Fibroblast of lung (primary cell): ENCODE results near the gene BATF. TPM values are rescaled to one million over a fixed set of nuclear protein-coding genes. Genes with fewer than 3 reads are reported as not detected.
A peak's percentile ranks its signal among the peaks of the same experiment; 100 is the strongest.

Source experiments
- DNase-seq, 2 donors: peaks; one replicate each; pipeline versions ENCODE4 v3.0.0 to v3.0.0-alpha.2; 2010; ENCODE audit warnings: low read depth in 2 of 2
- H2AFZ ChIP-seq: 2 replicates; pipeline ENCODE4 v1.5.1; 2012; ENCODE audit warnings: low read length, control low read depth, inconsistent platforms
- H3K27ac ChIP-seq: 2 replicates; pipeline ENCODE4 v1.5.1; 2011; ENCODE audit warnings: low read length, control low read depth; ENCODE audit not compliant: insufficient read depth
- H3K27me3 ChIP-seq: 2 replicates; pipeline ENCODE4 v1.5.1; 2011; ENCODE audit warnings: mild to moderate bottlenecking, low read length; ENCODE audit not compliant: control insufficient read depth, insufficient read depth
- H3K36me3 ChIP-seq: 2 replicates; pipeline ENCODE4 v1.5.1; 2011; ENCODE audit warnings: low read length; ENCODE audit not compliant: control insufficient read depth, insufficient read depth
- H3K4me1 ChIP-seq: 2 replicates; pipeline ENCODE4 v1.5.1; 2011; ENCODE audit warnings: low read length; ENCODE audit not compliant: control insufficient read depth, insufficient read depth; ENCODE audit errors: extremely low read depth
- H3K4me2 ChIP-seq: 2 replicates; pipeline ENCODE4 v1.5.1; 2011; ENCODE audit warnings: low read length, control low read depth; ENCODE audit not compliant: insufficient read depth; ENCODE audit errors: extremely low read depth
- H3K4me3 ChIP-seq, 4 experiments: fragments of 200-600 bp in 1 of 4; sonication (generic) in 1 of 4; replicated peaks in 1 of 4; 2 replicates each; pipeline ENCODE4 v1.5.1; 2011 to 2016; ENCODE audit warnings: low read length in 4 of 4, low read depth in 3 of 4, mild to moderate bottlenecking in 3 of 4, control low read depth in 2 of 4, inconsistent platforms in 1 of 4, mixed read lengths in 1 of 4; ENCODE audit not compliant: insufficient read depth in 1 of 4; ENCODE audit errors: control extremely low read depth in 1 of 4
- H3K79me2 ChIP-seq: 2 replicates; pipeline ENCODE4 v1.5.1; 2012; ENCODE audit warnings: mild to moderate bottlenecking, low read length, inconsistent platforms; ENCODE audit not compliant: control insufficient read depth, insufficient read depth
- H3K9ac ChIP-seq: 2 replicates; pipeline ENCODE4 v1.5.1; 2011; ENCODE audit warnings: mild to moderate bottlenecking, low read length, control low read depth; ENCODE audit not compliant: insufficient read depth
- H3K9me3 ChIP-seq: 2 replicates; pipeline ENCODE4 v1.5.1; 2012; ENCODE audit warnings: low read depth, low read length; ENCODE audit not compliant: control insufficient read depth, insufficient read depth
- H4K20me1 ChIP-seq: 2 replicates; pipeline ENCODE4 v1.5.1; 2011; ENCODE audit warnings: low read length; ENCODE audit not compliant: control insufficient read depth, insufficient read depth; ENCODE audit errors: extremely low read depth
- CTCF ChIP-seq, 2 donors: IDR thresholded peaks in 1 of 2; conservative IDR thresholded peaks in 1 of 2; 1 replicate in 1 of 2; 2 replicates in 1 of 2; pipeline ENCODE4 v1.5.1; 2011 to 2012; ENCODE audit warnings: low read length in 2 of 2, control low read depth in 1 of 2, inconsistent platforms in 1 of 2, low read depth in 1 of 2, mild to moderate bottlenecking in 1 of 2
- EZH2 ChIP-seq: IDR thresholded peaks from 2 replicates; pipeline ENCODE4 v1.5.1; 2012; ENCODE audit warnings: low read length, control low read depth, mild to moderate bottlenecking; ENCODE audit errors: missing control alignments
- polyA plus RNA-seq, 2 donors: library from polyadenylated mRNA; depleted of rRNA in 1 of 2; stranded (reverse) in 1 of 2; unstranded in 1 of 2; fragments of >200 nt; gene quantifications; 2 replicates each; pipeline ENCODE4 v1.2.1, GENCODE V29; 2011 to 2012; ENCODE audit warnings: missing spikeins in 1 of 2
- total RNA-seq: library from RNA; depleted of rRNA; stranded (reverse); fragments of >200 nt; gene quantifications from 2 replicates; pipeline ENCODE4 v1.2.1, GENCODE V29; 2014

BATF gene
- total and polyA plus RNA-seq, 2 donors (not counting 1 experiment from before 2014, with no cell fraction given) = 0.50 TPM; not detected in 1

- no peak overlapping the region for H3K27ac ChIP-seq
- DNase-seq = peak in 1 of 2 donors; percentile 15
- no peak overlapping the region for H3K9ac ChIP-seq
- no peaks in the 10 kb centered on the region for H3K4me1 ChIP-seq
- no peaks in the 10 kb centered on the region for H3K27me3 ChIP-seq
- no peak overlapping the region for H3K4me3 ChIP-seq
- no peaks in the 10 kb centered on the region for H4K20me1 ChIP-seq
- H3K9me3 ChIP-seq = no peaks in the 10 kb centered on the region
- no peak overlapping the region for H2AFZ ChIP-seq
- TF ChIP-seq EZH2 = no peak
- no peak for TF ChIP-seq CTCF (conservative IDR thresholded peaks at IDR 0.05 in 1 of 2, IDR thresholded peaks at IDR 0.05 in 1 of 2; ENCODE audit: low read depth in 1 of 2, low read length in 2 of 2)
- no peaks in the 10 kb centered on the region for H3K36me3 ChIP-seq
- H3K4me2 ChIP-seq = no peak overlapping the region
- H3K79me2 ChIP-seq = no peaks in the 10 kb centered on the region
Observed at GRCh38 chr14:75493592-75494087, 28.6 kb upstream of the BATF start.

- no peak for TF ChIP-seq CTCF (conservative IDR thresholded peaks at IDR 0.05 in 1 of 2, IDR thresholded peaks at IDR 0.05 in 1 of 2; ENCODE audit: low read depth in 1 of 2, low read length in 2 of 2)
- no peak for TF ChIP-seq EZH2
- no peaks in the 10 kb centered on the region for H3K36me3 ChIP-seq
- no peak overlapping the region for H3K4me3 ChIP-seq
- no peak overlapping the region for H3K27ac ChIP-seq
- no peaks in the 10 kb centered on the region for H3K27me3 ChIP-seq
- no peak for DNase-seq
- no peak overlapping the region for H3K4me2 ChIP-seq
- H2AFZ ChIP-seq = no peak overlapping the region
- no peaks in the 10 kb centered on the region for H4K20me1 ChIP-seq
- no peaks in the 10 kb centered on the region for H3K4me1 ChIP-seq
- no peaks in the 10 kb centered on the region for H3K79me2 ChIP-seq
- no peak overlapping the region for H3K9ac ChIP-seq
- no peaks in the 10 kb centered on the region for H3K9me3 ChIP-seq
Observed at GRCh38 chr14:75494896-75495295, 27.4 kb upstream of the BATF start.

- DNase-seq = no peak
- H3K9me3 ChIP-seq = no peaks in the 10 kb centered on the region
- no peaks in the 10 kb centered on the region for H3K36me3 ChIP-seq
- H3K4me1 ChIP-seq = no peaks in the 10 kb centered on the region
- H3K79me2 ChIP-seq = no peaks in the 10 kb centered on the region
- H3K4me3 ChIP-seq = no peak overlapping the region
- no peaks in the 10 kb centered on the region for H4K20me1 ChIP-seq
- no peak overlapping the region for H3K27ac ChIP-seq
- no peak overlapping the region for H3K9ac ChIP-seq
- no peak overlapping the region for H2AFZ ChIP-seq
- no peak overlapping the region for H3K4me2 ChIP-seq
- H3K27me3 ChIP-seq = no peaks in the 10 kb centered on the region
- TF ChIP-seq EZH2 (no peak), CTCF (conservative IDR thresholded peaks at IDR 0.05 in 1 of 2, IDR thresholded peaks at IDR 0.05 in 1 of 2; ENCODE audit: low read depth in 1 of 2, low read length in 2 of 2) (no peak)
Observed at GRCh38 chr14:75495399-75495798, 26.9 kb upstream of the BATF start.
